Panc1 (cell line): ENCODE results near the gene NDUFA11. TPM values are rescaled to one million over a fixed set of nuclear protein-coding genes. Genes with fewer than 3 reads are reported as not detected.

Experiments used
- ATAC-seq: fragments of 200-7000 bp; cut with Tn5 transposase; 2 replicates; pipeline ENCODE4 v1.9.1; 2020; ENCODE audit warnings: mild to moderate bottlenecking, moderate library complexity
- BruUV-seq: library from RNA; stranded (reverse); fragments of 400-500 nt; replicated peaks from 2 replicates; lab custom pipeline; 2021; lab: Mats Ljungman, UMichigan
- CTCF ChIA-PET: fragments of 300-600 bp; sonication (Branson Sonifier 250); formaldehyde crosslinking; loops from one replicate; lab custom pipeline; 2022; ENCODE audit warnings: antibody characterized with exemption; lab: Charles Lee
- POLR2A ChIA-PET: fragments of 300-600 bp; sonication (Branson Sonifier 250); formaldehyde crosslinking; loops from one replicate; lab custom pipeline; 2022; ENCODE audit warnings: antibody characterized with exemption; lab: Charles Lee
- DNase-seq: peaks from one replicate; pipeline ENCODE4 v3.0.0-alpha.2; 2010; ENCODE audit warnings: low read depth, low spot score
- H3K27ac ChIP-seq: 2 replicates; pipeline ENCODE4 v1.5.1; 2011; ENCODE audit warnings: mild to moderate bottlenecking, low read length, inconsistent platforms
- H3K27me3 ChIP-seq: fragments of 200-500 bp; sonication (Bioruptor generic); 2 replicates; pipeline ENCODE4 v1.6.0; 2014; ENCODE audit warnings: low read length, inconsistent platforms; ENCODE audit not compliant: control insufficient read depth, insufficient read depth
- H3K36me3 ChIP-seq: fragments of 200-500 bp; sonication (Bioruptor generic); 2 replicates; pipeline ENCODE4 v1.5.1; 2014; ENCODE audit warnings: inconsistent platforms, mild to moderate bottlenecking, low read length, moderate library complexity; ENCODE audit not compliant: control insufficient read depth, insufficient read depth
- H3K4me1 ChIP-seq: 2 replicates; pipeline ENCODE4 v1.5.1; 2011; ENCODE audit warnings: inconsistent platforms, mild to moderate bottlenecking, low read length, moderate library complexity; ENCODE audit not compliant: control insufficient read depth, insufficient read depth
- H3K4me3 ChIP-seq, 2 experiments: 2 replicates each; pipeline ENCODE4 v1.5.1; 2011 to 2012; ENCODE audit warnings: low read depth in 2 of 2, low read length in 2 of 2, mild to moderate bottlenecking in 2 of 2, inconsistent platforms in 1 of 2, moderate library complexity in 1 of 2
- H3K9me3 ChIP-seq: fragments of 200-500 bp; sonication (Bioruptor generic); 2 replicates; pipeline ENCODE4 v1.5.1; 2014; ENCODE audit warnings: low read depth, mild to moderate bottlenecking, inconsistent platforms, low read length, moderate library complexity; ENCODE audit not compliant: control insufficient read depth, insufficient read depth
- CTCF ChIP-seq: fragments of 450-650 bp; IDR thresholded peaks from 2 replicates; pipeline ENCODE4 v1.5.1; 2017; ENCODE audit warnings: mild to moderate bottlenecking
- POLR2AphosphoS5 ChIP-seq: IDR thresholded peaks from 2 replicates; pipeline ENCODE4 v1.6.1; 2012; ENCODE audit warnings: mild to moderate bottlenecking, low read depth, low read length, moderate library complexity
- REST ChIP-seq, 2 experiments: IDR thresholded peaks; 2 replicates each; pipeline ENCODE4 v1.6.1; 2011 to 2012; ENCODE audit warnings: low read depth in 2 of 2, control low read depth in 1 of 2, low read length in 1 of 2, mild to moderate bottlenecking in 1 of 2, moderate library complexity in 1 of 2; ENCODE audit not compliant: insufficient read depth in 1 of 2
- SIN3A ChIP-seq: IDR thresholded peaks from 2 replicates; pipeline ENCODE4 v1.6.1; 2012; ENCODE audit warnings: low read depth, mild to moderate bottlenecking, low read length, moderate library complexity, borderline replicate concordance; ENCODE audit not compliant: insufficient read depth
- TCF7L2 ChIP-seq: IDR thresholded peaks from 2 replicates; pipeline ENCODE4 v1.6.1; 2011; ENCODE audit warnings: mild to moderate bottlenecking, low read depth, low read length, inconsistent platforms
- in situ Hi-C: cut with HindIII; loops from 2 replicates; pipeline ENCODE4 v1.10.0; 2016; ENCODE audit warnings: low sequenced_read_pairs, low pct_unique_long_range_greater_than_20kb
- intact Hi-C: fragments of 100-400 bp; cut with micrococcal nuclease; formaldehyde crosslinking; loops from one replicate; pipeline ENCODE4 v1.10.0; 2022; ENCODE audit not compliant: unreplicated experiment
- total RNA-seq: library from RNA; stranded (reverse); gene quantifications from one replicate; pipeline ENCODE4 v1.2.1, GENCODE V29; 2021; ENCODE audit not compliant: unreplicated experiment

Gene NDUFA11
- total RNA-seq, 1 experiment from 2014 or later = 242 TPM

- Histone ChIP-seq H3K27me3 (no peaks in the 10 kb centered on the region), H3K27ac (no peak overlapping the region), H3K4me1 (no peaks in the 10 kb centered on the region; the same call in 1 of the 2 replicates), H3K36me3 (no peaks in the 10 kb centered on the region; the same call in 1 of the 2 replicates), H3K9me3 (no peaks in the 10 kb centered on the region), H3K4me3 (no peak overlapping the region)
- ATAC-seq (no peak), DNase-seq (no peak)
- no TSS peak for BruUV-seq
- ChIA-PET POLR2A (no interaction called here), CTCF (no interaction called here)
- in situ Hi-C loops (no loop called here), intact Hi-C loops (no loop called here)
- no peak for TF ChIP-seq SIN3A
Observed at GRCh38 chr19:5941673-5942072, 38.1 kb upstream of the NDUFA11 start.

- intact Hi-C loops = no loop called here
- in situ Hi-C loops = no loop called here
- no peak for DNase-seq
- Histone ChIP-seq H3K36me3 (no peaks in the 10 kb centered on the region; the same call in 1 of the 2 replicates), H3K27me3 (no peaks in the 10 kb centered on the region), H3K27ac (no peak overlapping the region), H3K9me3 (no peaks in the 10 kb centered on the region), H3K4me1 (no peaks in the 10 kb centered on the region; the same call in 1 of the 2 replicates), H3K4me3 (no peak overlapping the region)
- no TSS peak for BruUV-seq
- TF ChIP-seq SIN3A (no peak), REST (IDR thresholded peaks at IDR 0.05; ENCODE audit: insufficient read depth in 1 of 2, low read depth in 2 of 2, low read length in 1 of 2) (no peak), POLR2AphosphoS5 (no peak), TCF7L2 (no peak), CTCF (no peak)
- CTCF ChIA-PET = no interaction called here
- POLR2A ChIA-PET = no interaction called here
- ATAC-seq = no peak
Observed at GRCh38 chr19:5940260-5941208, 36.9 kb upstream of the NDUFA11 start.

GRCh38 chr19:5937550-5937949 lies 34.0 kb upstream of the NDUFA11 start:
- POLR2A ChIA-PET = no interaction called here
- no peak for DNase-seq
- no peaks in the 10 kb centered on the region; the same call in 1 of the 2 replicates for H3K36me3 ChIP-seq
- in situ Hi-C loops (no loop called here), intact Hi-C loops (no loop called here)
- no peak overlapping the region for H3K27ac ChIP-seq
- H3K27me3 ChIP-seq = no peaks in the 10 kb centered on the region
- CTCF ChIA-PET = no interaction called here
- TF ChIP-seq REST (IDR thresholded peaks at IDR 0.05; ENCODE audit: insufficient read depth in 1 of 2, low read depth in 2 of 2, low read length in 1 of 2) (no peak), CTCF (no peak), TCF7L2 (no peak), POLR2AphosphoS5 (no peak), SIN3A (no peak)
- no TSS peak for BruUV-seq
- H3K4me1 ChIP-seq = no peaks in the 10 kb centered on the region; the same call in 1 of the 2 replicates
- H3K9me3 ChIP-seq = no peaks in the 10 kb centered on the region
- ATAC-seq = no peak
- H3K4me3 ChIP-seq = no peak overlapping the region
